ENCODE measurements around the gene ARHGAP42. TPM values are rescaled to one million over a fixed set of nuclear protein-coding genes. Genes with fewer than 3 reads are reported as not detected.

The ARHGAP42 gene
- polyA plus RNA-seq, 3 donors = 24.8 to 28.9 (median 25.1) TPM

- DNase-seq = no peak
Measured at GRCh38 chr11:100677796-100678195, 9.3 kb upstream of the ARHGAP42 start.

GRCh38 chr11:100680070-100680469 is 7.0 kb upstream of the ARHGAP42 start:
- DNase-seq = no peak

- peak; percentile 39 for DNase-seq
Measured at GRCh38 chr11:100681064-100681502, 6.0 kb upstream of the ARHGAP42 start.

- no peak for DNase-seq
Measured at GRCh38 chr11:100682247-100682969, 4.7 kb upstream of the ARHGAP42 start.

- no peak for DNase-seq
Measured at GRCh38 chr11:100683126-100683525, 4.0 kb upstream of the ARHGAP42 start.

GRCh38 chr11:100684101-100685065 is 2.7 kb upstream of the ARHGAP42 start:
- no peak for DNase-seq

- no peak for DNase-seq
Measured at GRCh38 chr11:100686476-100687053, 523 bp upstream of the ARHGAP42 start.

- DNase-seq = peak; percentile 88
Measured at GRCh38 chr11:100687630-100688395, 725 bp downstream of the ARHGAP42 start.

GRCh38 chr11:100689141-100689540 is 2.1 kb downstream of the ARHGAP42 start:
- DNase-seq = no peak

- DNase-seq = no peak
Measured at GRCh38 chr11:100691896-100692653, 5.0 kb downstream of the ARHGAP42 start.

- DNase-seq = no peak
Measured at GRCh38 chr11:100695911-100696310, 8.8 kb downstream of the ARHGAP42 start.

- DNase-seq = no peak
Measured at GRCh38 chr11:100703139-100703538, 16.1 kb downstream of the ARHGAP42 start.

GRCh38 chr11:100703801-100704575 is 16.9 kb downstream of the ARHGAP42 start:
- DNase-seq = no peak

- no peak for DNase-seq
Measured at GRCh38 chr11:100705447-100705846, 18.4 kb downstream of the ARHGAP42 start.

GRCh38 chr11:100706179-100706578 is 19.1 kb downstream of the ARHGAP42 start:
- no peak for DNase-seq

GRCh38 chr11:100709233-100709957 is 22.3 kb downstream of the ARHGAP42 start:
- DNase-seq = no peak

- no peak for DNase-seq
Measured at GRCh38 chr11:100711984-100712383, 24.9 kb downstream of the ARHGAP42 start.

GRCh38 chr11:100712583-100712982 is 25.5 kb downstream of the ARHGAP42 start:
- DNase-seq = no peak

GRCh38 chr11:100715165-100715761 is 28.2 kb downstream of the ARHGAP42 start:
- DNase-seq = no peak
